Measurements from ENCODE around the gene PPP1R9B. TPM values are rescaled to one million over a fixed set of nuclear protein-coding genes. Genes with fewer than 3 reads are reported as not detected.
A peak's percentile ranks its signal among the peaks of the same experiment; 100 is the strongest.

PPP1R9B gene
- 53.0 TPM for total RNA-seq

- peaks cover 62% of the 10 kb centered on the region for H3K4me1 ChIP-seq (ENCODE audit: insufficient read depth, low read length)
- H3K9me3 ChIP-seq (ENCODE audit: low read depth, low read length) = no peaks in the 10 kb centered on the region
- H3K27me3 ChIP-seq (ENCODE audit: insufficient read depth, low read length) = no peaks in the 10 kb centered on the region
- H3K4me3 ChIP-seq (ENCODE audit: low read length) = peak within 1 kb of the TSS; percentile 91
These were observed at the start of gene PPP1R9B for GRCh38 chr17:50150354-50151040. PPP1R9B (minus strand) TSS chr17:50150677; CDS start chr17:50150513, 164 bp downstream.

- Histone ChIP-seq H3K9me3 (ENCODE audit: low read depth, low read length) (no peaks in the 10 kb centered on the region), H3K4me3 (ENCODE audit: low read length) (peak overlapping the region; percentile 24), H3K4me1 (ENCODE audit: insufficient read depth, low read length) (peaks cover 17% of the 10 kb centered on the region), H3K27me3 (ENCODE audit: insufficient read depth, low read length) (peaks cover 26% of the 10 kb centered on the region)
These were observed 49.5 kb upstream of the PPP1R9B start for GRCh38 chr17:50199803-50200456.

GRCh38 chr17:50199211-50199802, 48.8 kb upstream of the PPP1R9B start:
- Histone ChIP-seq H3K9me3 (ENCODE audit: low read depth, low read length) (no peaks in the 10 kb centered on the region), H3K27me3 (ENCODE audit: insufficient read depth, low read length) (peaks cover 24% of the 10 kb centered on the region), H3K4me3 (ENCODE audit: low read length) (no peak overlapping the region), H3K4me1 (ENCODE audit: insufficient read depth, low read length) (peaks cover 17% of the 10 kb centered on the region)

DNA sequence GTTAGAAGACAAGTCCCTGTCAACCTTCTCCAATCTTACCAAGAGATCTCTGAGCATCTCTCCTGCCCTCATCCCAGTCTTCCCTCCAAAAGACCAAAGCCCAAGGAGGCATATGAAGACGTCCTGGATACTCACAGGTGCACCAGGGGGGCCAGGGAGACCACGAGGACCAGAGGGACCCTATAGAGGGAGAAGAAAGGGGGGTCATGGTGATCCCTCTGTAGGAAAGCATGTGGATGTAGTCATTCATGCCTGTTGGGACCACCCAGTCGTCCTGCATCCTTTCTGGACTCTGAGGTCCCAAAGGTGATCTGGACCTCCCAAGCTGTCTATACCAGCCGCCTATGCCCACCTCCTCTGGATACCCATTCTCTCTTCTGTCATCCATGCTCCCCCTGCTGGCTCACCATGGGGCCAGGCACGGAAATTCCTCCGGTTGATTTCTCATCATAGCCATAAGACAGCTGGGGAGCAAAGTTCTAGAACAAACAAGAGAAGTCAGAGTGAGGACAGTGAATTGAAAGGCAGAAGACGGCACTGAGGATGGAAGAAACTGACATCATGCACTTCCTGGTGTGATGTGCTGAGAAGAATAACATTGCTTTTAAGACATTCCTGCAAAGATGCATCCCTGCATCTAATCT, 47.7 kb upstream of the PPP1R9B start:
- Histone ChIP-seq H3K4me1 (ENCODE audit: insufficient read depth, low read length) (peaks cover 17% of the 10 kb centered on the region), H3K27me3 (ENCODE audit: insufficient read depth, low read length) (peaks cover 24% of the 10 kb centered on the region), H3K9me3 (ENCODE audit: low read depth, low read length) (no peaks in the 10 kb centered on the region), H3K4me3 (ENCODE audit: low read length) (no peak overlapping the region)

DNA sequence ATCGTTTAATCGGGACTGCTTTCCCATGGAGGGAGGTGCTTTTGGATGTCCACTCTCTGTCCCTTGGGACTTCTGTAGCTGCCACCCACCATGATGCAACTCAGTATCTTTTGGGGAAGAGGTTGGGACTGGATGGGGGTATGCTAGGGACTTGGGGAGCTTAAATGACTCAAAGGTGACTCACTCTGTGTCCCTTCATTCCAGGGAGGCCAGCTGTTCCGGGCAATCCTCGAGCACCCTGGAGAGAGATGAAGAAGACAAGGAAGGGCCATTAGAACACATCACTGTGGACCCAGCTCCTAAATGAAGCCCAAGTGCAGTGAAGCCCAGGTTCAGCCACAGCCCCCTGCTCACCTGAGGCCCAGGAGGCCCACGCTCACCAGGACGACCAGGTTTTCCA, 46.3 kb upstream of the PPP1R9B start:
- peaks cover 17% of the 10 kb centered on the region for H3K4me1 ChIP-seq (ENCODE audit: insufficient read depth, low read length)
- no peak overlapping the region for H3K4me3 ChIP-seq (ENCODE audit: low read length)
- peaks cover 14% of the 10 kb centered on the region for H3K27me3 ChIP-seq (ENCODE audit: insufficient read depth, low read length)
- no peaks in the 10 kb centered on the region for H3K9me3 ChIP-seq (ENCODE audit: low read depth, low read length)

- no peak overlapping the region for H3K4me3 ChIP-seq (ENCODE audit: low read length)
- H3K27me3 ChIP-seq (ENCODE audit: insufficient read depth, low read length) = peaks cover 7% of the 10 kb centered on the region
- peaks cover 14% of the 10 kb centered on the region for H3K4me1 ChIP-seq (ENCODE audit: insufficient read depth, low read length)
- H3K9me3 ChIP-seq (ENCODE audit: low read depth, low read length) = no peaks in the 10 kb centered on the region
These were observed 45.6 kb upstream of the PPP1R9B start for GRCh38 chr17:50196036-50196435.

GRCh38 chr17:50194934-50195865, 44.7 kb upstream of the PPP1R9B start:
- peaks cover 6% of the 10 kb centered on the region for H3K4me1 ChIP-seq (ENCODE audit: insufficient read depth, low read length)
- H3K4me3 ChIP-seq (ENCODE audit: low read length) = no peak overlapping the region
- no peaks in the 10 kb centered on the region for H3K9me3 ChIP-seq (ENCODE audit: low read depth, low read length)
- peaks cover 5% of the 10 kb centered on the region for H3K27me3 ChIP-seq (ENCODE audit: insufficient read depth, low read length)

- Histone ChIP-seq H3K9me3 (ENCODE audit: low read depth, low read length) (no peaks in the 10 kb centered on the region), H3K27me3 (ENCODE audit: insufficient read depth, low read length) (peaks cover 3% of the 10 kb centered on the region), H3K4me3 (ENCODE audit: low read length) (no peak overlapping the region), H3K4me1 (ENCODE audit: insufficient read depth, low read length) (no peaks in the 10 kb centered on the region)
These were observed 43.9 kb upstream of the PPP1R9B start for GRCh38 chr17:50194140-50194933.

GRCh38 chr17:50192618-50193291, 42.3 kb upstream of the PPP1R9B start:
- H3K27me3 ChIP-seq (ENCODE audit: insufficient read depth, low read length) = no peaks in the 10 kb centered on the region
- H3K4me3 ChIP-seq (ENCODE audit: low read length) = no peak overlapping the region
- no peaks in the 10 kb centered on the region for H3K4me1 ChIP-seq (ENCODE audit: insufficient read depth, low read length)
- H3K9me3 ChIP-seq (ENCODE audit: low read depth, low read length) = no peaks in the 10 kb centered on the region

- Histone ChIP-seq H3K9me3 (ENCODE audit: low read depth, low read length) (no peaks in the 10 kb centered on the region), H3K4me1 (ENCODE audit: insufficient read depth, low read length) (no peaks in the 10 kb centered on the region), H3K4me3 (ENCODE audit: low read length) (no peak overlapping the region), H3K27me3 (ENCODE audit: insufficient read depth, low read length) (no peaks in the 10 kb centered on the region)
These were observed 41.7 kb upstream of the PPP1R9B start for GRCh38 chr17:50192144-50192617.

GRCh38 chr17:50191359-50192143, 41.1 kb upstream of the PPP1R9B start:
- Histone ChIP-seq H3K4me3 (ENCODE audit: low read length) (no peak overlapping the region), H3K4me1 (ENCODE audit: insufficient read depth, low read length) (no peaks in the 10 kb centered on the region), H3K9me3 (ENCODE audit: low read depth, low read length) (no peaks in the 10 kb centered on the region), H3K27me3 (ENCODE audit: insufficient read depth, low read length) (no peaks in the 10 kb centered on the region)

DNA sequence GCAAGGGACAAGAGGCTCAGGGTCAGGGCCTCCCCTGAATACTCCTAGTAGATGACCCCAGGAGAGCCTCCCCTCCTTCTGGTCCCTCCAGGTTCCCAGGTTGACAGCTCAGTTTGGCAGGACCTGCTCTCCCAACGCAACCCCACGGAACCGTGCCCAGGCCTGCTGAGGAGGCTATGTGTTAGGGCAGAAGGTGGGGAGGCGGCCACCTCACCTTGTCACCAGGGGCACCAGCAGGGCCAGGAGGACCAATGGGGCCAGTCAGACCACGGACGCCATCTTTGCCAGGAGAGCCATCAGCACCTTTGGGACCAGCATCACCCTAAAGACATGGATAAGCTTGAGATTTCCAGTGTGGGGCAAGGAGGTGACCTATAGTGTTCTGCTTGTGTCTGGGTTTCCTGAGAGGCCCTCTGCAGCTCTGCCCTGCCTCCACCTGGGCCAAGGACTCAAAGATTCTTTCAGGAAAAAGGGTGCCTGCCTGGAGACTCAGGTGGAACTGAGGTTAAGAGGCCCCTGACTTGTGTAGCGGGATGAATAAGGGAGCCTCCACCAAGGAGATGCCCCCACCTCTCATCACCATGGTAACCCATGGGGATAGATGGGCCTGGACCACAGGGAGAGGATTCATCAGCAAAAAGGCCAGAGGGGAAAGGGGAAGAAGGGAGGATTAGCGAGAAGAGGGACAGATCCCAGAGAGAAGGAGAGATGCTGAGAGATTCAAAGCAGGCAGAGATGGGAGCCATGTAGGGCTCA, 40.3 kb upstream of the PPP1R9B start:
- Histone ChIP-seq H3K9me3 (ENCODE audit: low read depth, low read length) (no peaks in the 10 kb centered on the region), H3K4me3 (ENCODE audit: low read length) (no peak overlapping the region), H3K27me3 (ENCODE audit: insufficient read depth, low read length) (no peaks in the 10 kb centered on the region), H3K4me1 (ENCODE audit: insufficient read depth, low read length) (no peaks in the 10 kb centered on the region)
